HL-60 (cell line): ENCODE results near the gene KCND2.

Experiments used
- DNase-seq, 2 experiments: peaks; one replicate each; pipeline ENCODE4 v3.0.0-alpha.2; 2010 to 2020; ENCODE audit warnings: low read depth in 1 of 2, low spot score in 1 of 2
- H3K27ac ChIP-seq: fragments of 250-450 bp; sonication (Bioruptor Pico); replicated peaks from 2 replicates; pipeline ENCODE4 v1.5.1; 2020; ENCODE audit warnings: mild to moderate bottlenecking, moderate library complexity
- H3K27me3 ChIP-seq: fragments of 250-450 bp; sonication (Bioruptor Pico); 2 replicates; pipeline ENCODE4 v1.5.1; 2021; ENCODE audit warnings: mild to moderate bottlenecking, moderate library complexity; ENCODE audit not compliant: insufficient read depth, poor library complexity, severe bottlenecking
- H3K4me3 ChIP-seq: replicated peaks from 2 replicates; pipeline ENCODE4 v1.5.1; 2011; ENCODE audit warnings: mild to moderate bottlenecking, control low read depth, low read length; ENCODE audit not compliant: insufficient read depth
- CTCF ChIP-seq: IDR thresholded peaks from one replicate; pipeline ENCODE4 v1.5.1; 2011; ENCODE audit warnings: low read length, control low read depth, inconsistent platforms; ENCODE audit not compliant: insufficient read depth
- GABPA ChIP-seq: IDR thresholded peaks from 2 replicates; pipeline ENCODE4 v1.6.1; 2012; ENCODE audit warnings: low read depth
- POLR2AphosphoS5 ChIP-seq: IDR thresholded peaks from 2 replicates; pipeline ENCODE4 v1.6.1; 2012; ENCODE audit warnings: low read depth
- REST ChIP-seq: IDR thresholded peaks from 2 replicates; pipeline ENCODE4 v1.6.1; 2012; ENCODE audit warnings: low read depth; ENCODE audit not compliant: insufficient replicate concordance
- SPI1 ChIP-seq: IDR thresholded peaks from 2 replicates; pipeline ENCODE4 v1.6.1; 2012; ENCODE audit warnings: low read depth, mild to moderate bottlenecking, borderline replicate concordance

The KCND2 gene

GRCh38 chr7:120276720-120277119 is 3.7 kb downstream of the KCND2 start:
- TF ChIP-seq CTCF (no peak), SPI1 (no peak), REST (no peak), POLR2AphosphoS5 (no peak)
- Histone ChIP-seq H3K27me3 (peaks cover 17% of the 10 kb centered on the region), H3K4me3 (no peak overlapping the region), H3K27ac (no peak overlapping the region)
- DNase-seq, result no peak

GRCh38 chr7:120278773-120279172 is 5.8 kb downstream of the KCND2 start:
- no peak for DNase-seq
- Histone ChIP-seq H3K27ac (no peak overlapping the region), H3K4me3 (no peak overlapping the region), H3K27me3 (peaks cover 6% of the 10 kb centered on the region)
- TF ChIP-seq REST (no peak), SPI1 (no peak), POLR2AphosphoS5 (no peak), GABPA (no peak), CTCF (no peak)

GRCh38 chr7:120280743-120281142 is 7.8 kb downstream of the KCND2 start:
- no peak overlapping the region for H3K4me3 ChIP-seq
- no peaks in the 10 kb centered on the region for H3K27me3 ChIP-seq
- TF ChIP-seq REST, result no peak
- no peak for TF ChIP-seq GABPA
- no peak for TF ChIP-seq POLR2AphosphoS5
- TF ChIP-seq SPI1, result no peak
- no peak for TF ChIP-seq CTCF
- DNase-seq, result no peak
- H3K27ac ChIP-seq, result no peak overlapping the region
